ENCODE measurements around the gene NOL4L. TPM values are rescaled to one million over a fixed set of nuclear protein-coding genes. Genes with fewer than 3 reads are reported as not detected.
"Not testable (repeated sequence)": the region's sequence is repeated elsewhere in the genome, so short reads cannot be mapped to it uniquely, and the experiment has no call there.

Gene NOL4L
- polyA plus RNA-seq, 1 experiment = 10.9 TPM

- Histone ChIP-seq H3K27me3 (ENCODE audit: control insufficient read depth, insufficient read depth, low read length) (no peaks in the 10 kb centered on the region; the same call in 1 of the 2 replicates), H3K4me3 (ENCODE audit: low read depth, low read length) (no peak overlapping the region), H3K36me3 (ENCODE audit: control insufficient read depth, insufficient read depth, low read length) (no peaks in the 10 kb centered on the region)
- POLR2A ChIA-PET = no interaction called here
- CTCF ChIA-PET = no interaction called here
- no peak for DNase-seq (ENCODE audit: low read depth)
- TF ChIP-seq CTCF (IDR thresholded peaks at IDR 0.05; ENCODE audit: insufficient read depth, low read depth, low read length) = no peak
These were observed 91.8 kb downstream of the NOL4L start for GRCh38 chr20:32493356-32493755.

GRCh38 chr20:32491764-32492151 is 93.4 kb downstream of the NOL4L start:
- POLR2A ChIA-PET; DNase-seq (ENCODE audit: low read depth); H3K4me3 ChIP-seq (ENCODE audit: low read depth, low read length); CTCF ChIA-PET; H3K27me3 ChIP-seq (ENCODE audit: control insufficient read depth, insufficient read depth, low read length); H3K36me3 ChIP-seq (ENCODE audit: control insufficient read depth, insufficient read depth, low read length): not testable (repeated sequence)

GRCh38 chr20:32490942-32491763 is 94.0 kb downstream of the NOL4L start:
- no peak for TF ChIP-seq CTCF (IDR thresholded peaks at IDR 0.05; ENCODE audit: insufficient read depth, low read depth, low read length)
- CTCF ChIA-PET = no interaction called here
- no peaks in the 10 kb centered on the region; the same call in 1 of the 2 replicates for H3K27me3 ChIP-seq (ENCODE audit: control insufficient read depth, insufficient read depth, low read length)
- H3K36me3 ChIP-seq (ENCODE audit: control insufficient read depth, insufficient read depth, low read length) = no peaks in the 10 kb centered on the region
- DNase-seq (ENCODE audit: low read depth) = no peak
- no peak overlapping the region for H3K4me3 ChIP-seq (ENCODE audit: low read depth, low read length)
- POLR2A ChIA-PET = no interaction called here

GRCh38 chr20:32488066-32488838 is 96.9 kb downstream of the NOL4L start:
- Histone ChIP-seq H3K36me3 (ENCODE audit: control insufficient read depth, insufficient read depth, low read length) (no peaks in the 10 kb centered on the region), H3K4me3 (ENCODE audit: low read depth, low read length) (no peak overlapping the region), H3K27me3 (ENCODE audit: control insufficient read depth, insufficient read depth, low read length) (no peaks in the 10 kb centered on the region; the same call in 1 of the 2 replicates)
- POLR2A ChIA-PET = no interaction called here
- CTCF ChIA-PET = interaction anchor here (0.5 kb wide), 1 partner anchor 166 kb away, joined by 3 read pairs; no protein-coding TSS in a partner anchor
- no peak for TF ChIP-seq CTCF (IDR thresholded peaks at IDR 0.05; ENCODE audit: insufficient read depth, low read depth, low read length)
- no peak for DNase-seq (ENCODE audit: low read depth)

- no peak overlapping the region for H3K4me3 ChIP-seq (ENCODE audit: low read depth, low read length)
- DNase-seq (ENCODE audit: low read depth) = no peak
- H3K36me3 ChIP-seq (ENCODE audit: control insufficient read depth, insufficient read depth, low read length) = no peaks in the 10 kb centered on the region
- no peak for TF ChIP-seq CTCF (IDR thresholded peaks at IDR 0.05; ENCODE audit: insufficient read depth, low read depth, low read length)
- POLR2A ChIA-PET = no interaction called here
- H3K27me3 ChIP-seq (ENCODE audit: control insufficient read depth, insufficient read depth, low read length) = no peaks in the 10 kb centered on the region; the same call in 1 of the 2 replicates
- CTCF ChIA-PET = interaction anchor here (0.5 kb wide), 1 partner anchor 167 kb away, joined by 3 read pairs; no protein-coding TSS in a partner anchor
These were observed 97.8 kb downstream of the NOL4L start for GRCh38 chr20:32487381-32487780.

Measured in BJ (cell line).